Measurements from ENCODE around the gene ZC3H18.

Gene ZC3H18

DNA sequence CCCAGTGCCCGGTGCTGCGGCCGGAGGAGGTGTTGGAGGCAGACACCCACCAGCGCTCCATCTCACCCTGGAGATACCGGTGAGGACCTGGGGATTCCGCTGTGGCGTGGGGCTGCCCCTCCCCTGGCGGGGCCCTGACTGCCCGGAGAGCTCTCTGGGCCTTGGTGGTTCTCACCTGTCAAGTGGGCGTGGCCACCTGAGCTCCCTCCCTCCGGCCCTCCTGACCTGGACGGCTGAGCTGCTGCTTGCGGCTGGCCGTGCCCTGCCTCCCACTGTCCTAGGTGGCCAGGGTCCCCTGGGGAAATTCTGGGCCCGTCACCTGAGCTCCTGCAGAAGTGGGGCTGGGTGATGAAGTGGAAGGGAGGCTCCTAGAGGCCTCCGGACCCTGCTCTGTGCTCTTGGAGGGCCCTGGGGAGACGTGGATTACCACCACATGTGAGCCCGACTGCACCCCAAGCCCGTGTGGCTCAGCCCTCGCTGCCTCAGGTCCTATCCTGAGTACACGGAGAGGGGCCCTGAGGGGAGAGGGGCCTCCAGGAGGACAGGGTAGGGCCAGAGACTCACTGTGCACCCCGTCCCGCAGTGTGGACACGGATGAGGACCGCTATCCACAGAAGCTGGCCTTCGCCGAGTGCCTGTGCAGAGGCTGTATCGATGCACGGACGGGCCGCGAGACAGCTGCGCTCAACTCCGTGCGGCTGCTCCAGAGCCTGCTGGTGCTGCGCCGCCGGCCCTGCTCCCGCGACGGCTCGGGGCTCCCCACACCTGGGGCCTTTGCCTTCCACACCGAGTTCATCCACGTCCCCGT is 69.2 kb downstream of the ZC3H18 start:
- no peak for DNase-seq (ENCODE audit: low read depth in 2 of 2)

DNA sequence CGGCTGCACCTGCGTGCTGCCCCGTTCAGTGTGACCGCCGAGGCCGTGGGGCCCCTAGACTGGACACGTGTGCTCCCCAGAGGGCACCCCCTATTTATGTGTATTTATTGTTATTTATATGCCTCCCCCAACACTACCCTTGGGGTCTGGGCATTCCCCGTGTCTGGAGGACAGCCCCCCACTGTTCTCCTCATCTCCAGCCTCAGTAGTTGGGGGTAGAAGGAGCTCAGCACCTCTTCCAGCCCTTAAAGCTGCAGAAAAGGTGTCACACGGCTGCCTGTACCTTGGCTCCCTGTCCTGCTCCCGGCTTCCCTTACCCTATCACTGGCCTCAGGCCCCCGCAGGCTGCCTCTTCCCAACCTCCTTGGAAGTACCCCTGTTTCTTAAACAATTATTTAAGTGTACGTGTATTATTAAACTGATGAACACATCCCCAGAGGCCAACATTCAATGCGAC is 69.9 kb downstream of the ZC3H18 start:
- no peak for DNase-seq (ENCODE audit: low read depth in 2 of 2)

DNA sequence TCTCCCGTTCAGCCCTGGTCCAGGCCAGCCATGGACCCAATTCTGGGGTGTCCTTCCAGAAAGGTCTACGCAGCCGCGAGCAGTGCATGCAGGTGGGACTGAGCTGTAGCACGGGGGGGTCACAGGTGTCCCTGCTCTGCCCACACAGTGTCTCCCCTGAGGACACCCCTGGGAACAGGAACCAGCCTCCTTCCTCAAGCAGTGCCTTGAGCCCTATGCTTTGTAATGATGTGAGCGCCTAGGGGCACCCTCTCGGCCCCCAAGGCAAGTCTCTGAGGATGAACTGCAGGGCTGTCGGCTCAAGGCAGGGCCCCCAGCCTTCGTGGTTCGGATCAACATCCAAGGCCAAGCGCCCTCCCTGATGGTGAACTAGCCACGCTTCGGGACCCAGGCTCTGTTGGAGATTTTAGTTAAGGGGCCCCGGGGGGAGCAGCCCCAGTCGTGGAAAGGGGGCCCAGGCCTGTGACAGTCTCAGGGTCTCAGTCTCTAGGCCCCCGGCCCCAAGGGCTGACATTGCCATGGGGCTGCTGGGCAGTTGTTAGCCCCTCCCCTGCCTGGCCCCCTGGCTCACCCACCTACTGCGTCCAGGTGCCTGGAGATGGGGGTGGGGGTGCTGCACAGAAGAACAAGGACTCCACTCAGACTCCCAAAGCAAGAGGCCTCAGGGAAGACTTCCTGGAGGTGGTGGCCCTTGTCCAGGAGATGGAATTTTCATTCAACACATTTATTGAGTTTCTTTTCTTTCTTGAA is 70.5 kb downstream of the ZC3H18 start:
- DNase-seq (ENCODE audit: low read depth in 2 of 2): no peak

DNA sequence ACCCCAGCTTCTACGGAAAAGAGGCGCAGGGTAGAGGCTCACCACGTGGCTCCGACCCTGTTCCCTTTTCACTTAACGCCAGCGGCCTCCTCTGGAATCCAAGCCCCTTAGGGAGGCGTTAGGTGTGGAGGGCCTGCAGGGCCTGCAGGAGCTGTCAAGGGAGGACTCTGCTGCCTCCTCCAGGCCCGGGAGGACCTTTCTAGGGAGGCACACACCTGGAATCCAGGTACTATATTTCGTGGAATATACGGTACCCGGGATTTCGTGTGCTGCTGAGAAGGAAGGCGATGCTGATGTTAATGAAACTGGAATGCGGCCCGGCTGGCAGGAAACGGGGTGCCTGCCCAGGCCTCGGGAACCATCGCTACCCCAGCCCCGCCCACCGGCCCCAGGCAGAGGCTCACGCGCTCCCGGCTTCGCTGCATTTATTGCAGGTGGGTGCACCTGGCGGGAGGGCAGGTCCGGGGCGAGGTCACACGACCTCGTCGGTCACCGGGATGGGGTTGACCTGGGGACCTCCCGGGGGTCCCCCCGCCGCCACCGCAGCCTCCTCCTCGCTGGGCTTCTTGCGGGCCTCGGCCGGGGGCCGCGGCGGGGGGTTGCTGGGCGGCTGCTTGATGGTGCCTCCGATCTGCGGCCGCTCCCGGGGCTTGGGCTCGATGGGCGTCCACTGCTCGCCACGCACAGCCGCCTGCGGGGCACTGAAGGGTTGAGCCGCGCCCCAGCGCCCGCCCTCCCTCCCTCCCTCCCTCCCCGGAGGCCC is 72.9 kb downstream of the ZC3H18 start:
- no peak for DNase-seq (ENCODE audit: low read depth in 2 of 2)

DNA sequence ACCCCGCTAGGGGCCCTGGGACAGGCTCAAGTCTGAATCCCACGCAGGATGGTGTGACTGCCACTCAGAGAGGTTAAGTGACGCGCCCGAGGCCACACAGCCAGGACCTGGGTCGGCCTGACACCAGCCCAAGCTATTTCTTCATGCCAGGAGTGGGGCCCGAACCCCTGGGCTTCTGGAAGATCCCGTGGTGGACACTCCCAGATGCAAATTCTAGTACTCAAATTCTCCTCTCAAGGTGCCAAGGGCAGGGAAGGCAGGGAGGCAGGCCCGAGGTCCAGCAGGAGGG is 73.4 kb downstream of the ZC3H18 start:
- DNase-seq (ENCODE audit: low read depth in 2 of 2): no peak

DNA sequence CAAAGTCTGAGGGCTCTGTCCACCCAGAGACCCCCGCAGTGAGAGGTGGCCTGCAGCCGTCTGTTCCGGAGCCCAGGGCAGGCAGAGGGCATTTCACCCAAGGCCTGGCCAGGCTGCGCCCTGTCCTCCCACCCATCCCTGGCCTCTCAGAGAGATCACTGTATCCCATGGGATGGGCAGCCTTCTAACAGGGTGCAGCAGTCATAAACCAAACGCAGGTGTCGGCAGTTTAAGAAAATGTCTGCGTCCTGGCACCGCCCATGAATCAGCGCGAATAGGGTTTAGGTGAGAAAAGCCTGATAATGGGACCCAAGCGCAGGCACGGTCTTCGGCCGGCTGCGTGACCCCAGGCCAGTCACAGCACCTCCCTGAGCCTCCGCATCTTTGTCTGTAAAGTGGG is 75.3 kb downstream of the ZC3H18 start:
- no peak for DNase-seq (ENCODE audit: low read depth in 2 of 2)

DNA sequence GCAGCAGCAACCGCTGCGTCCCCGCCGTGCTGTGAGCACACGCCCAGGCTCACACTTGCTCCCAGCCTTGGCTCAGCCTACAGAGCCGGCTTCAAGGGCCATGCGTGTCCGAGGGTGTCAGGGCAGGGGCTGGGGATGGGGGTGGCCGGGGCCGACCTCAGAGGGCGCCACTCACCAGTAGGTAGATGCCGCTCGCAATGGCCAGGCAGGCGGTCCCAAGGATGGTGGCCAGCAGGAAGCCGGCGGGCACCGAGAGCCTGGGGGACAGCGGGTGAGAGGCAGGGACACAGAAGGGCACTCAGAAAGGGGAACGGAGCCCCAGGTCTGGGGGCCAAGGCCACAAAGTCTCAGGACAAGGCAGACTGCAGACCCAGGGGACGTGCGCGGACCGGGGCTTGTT is 75.7 kb downstream of the ZC3H18 start:
- no peak for DNase-seq (ENCODE audit: low read depth in 2 of 2)

DNA sequence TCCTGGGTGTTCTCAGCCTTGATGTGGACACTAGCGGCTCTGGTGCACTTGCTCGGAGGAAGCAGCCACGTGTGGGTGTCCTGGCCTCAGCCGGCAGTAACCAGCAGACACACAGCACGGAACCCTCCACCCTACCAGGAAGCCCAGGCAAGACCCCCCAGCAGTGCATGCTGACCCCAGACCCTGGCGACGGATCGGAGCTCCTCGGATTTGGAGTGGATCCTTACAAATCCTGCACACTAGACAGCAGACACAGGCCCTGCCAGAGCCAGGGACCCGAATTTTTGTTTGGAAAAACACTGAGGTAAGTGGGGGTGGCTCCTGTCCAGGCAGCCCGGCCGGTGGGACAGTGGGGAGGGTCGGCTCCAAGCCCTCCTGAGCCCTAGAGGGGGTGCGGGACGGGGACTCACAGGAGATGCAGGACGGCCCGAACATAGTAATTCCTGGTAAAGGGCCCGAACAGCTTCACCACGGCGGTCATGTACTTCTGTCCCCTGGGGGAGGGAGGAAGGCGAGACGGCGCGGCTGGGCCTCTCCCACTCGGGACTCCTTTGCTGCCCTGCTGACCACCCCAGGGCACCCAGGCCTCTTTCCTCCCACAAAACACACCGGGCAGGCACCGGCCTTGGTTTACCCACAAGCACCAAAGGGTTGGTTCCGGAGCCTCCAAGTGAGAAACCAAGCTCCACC is 76.3 kb downstream of the ZC3H18 start:
- no peak for DNase-seq (ENCODE audit: low read depth in 2 of 2)

DNA sequence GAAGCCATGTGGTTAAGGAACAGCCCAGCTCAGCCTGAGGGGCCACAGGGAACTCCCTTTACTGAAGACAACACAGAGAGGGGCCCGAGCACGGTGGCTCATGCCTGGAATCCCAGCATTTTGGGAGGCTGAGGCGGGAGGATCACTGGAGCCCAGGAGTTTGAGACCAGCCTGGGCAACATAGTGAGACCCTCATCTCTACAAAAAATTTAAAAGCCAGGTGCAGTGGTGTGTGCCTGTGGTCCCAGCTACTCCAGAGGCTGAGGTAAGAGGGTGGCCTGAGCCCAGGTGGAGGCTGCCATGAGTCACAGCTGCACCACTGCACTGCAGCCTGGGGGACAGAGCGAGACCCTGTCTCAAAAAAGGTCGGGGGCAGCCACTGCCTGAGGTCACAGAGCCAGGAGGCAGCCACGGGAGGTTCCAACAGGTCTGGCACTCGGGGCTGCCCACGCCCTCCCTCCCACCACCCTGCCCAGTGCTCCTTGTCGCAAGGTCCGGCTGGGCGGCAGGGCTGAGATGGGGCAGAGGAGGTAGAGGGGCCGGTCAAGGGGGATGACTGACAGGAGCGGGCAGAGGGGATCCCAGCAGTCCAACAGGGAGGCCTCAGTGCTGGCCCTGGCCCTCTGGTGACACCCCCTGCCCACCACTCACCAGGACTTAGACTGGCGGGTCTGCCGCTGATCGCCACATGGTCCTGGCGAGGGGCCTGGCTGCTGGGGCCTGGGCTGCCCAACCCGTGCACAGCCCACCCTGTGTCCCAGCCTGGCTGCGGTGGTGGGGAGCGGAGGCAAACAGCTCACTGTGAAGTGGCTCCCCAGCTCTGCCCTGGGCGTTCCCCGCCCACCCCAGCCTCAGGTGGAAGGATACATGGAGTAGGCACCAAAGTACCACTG is 77.2 kb downstream of the ZC3H18 start:
- DNase-seq (ENCODE audit: low read depth in 2 of 2): no peak

DNA sequence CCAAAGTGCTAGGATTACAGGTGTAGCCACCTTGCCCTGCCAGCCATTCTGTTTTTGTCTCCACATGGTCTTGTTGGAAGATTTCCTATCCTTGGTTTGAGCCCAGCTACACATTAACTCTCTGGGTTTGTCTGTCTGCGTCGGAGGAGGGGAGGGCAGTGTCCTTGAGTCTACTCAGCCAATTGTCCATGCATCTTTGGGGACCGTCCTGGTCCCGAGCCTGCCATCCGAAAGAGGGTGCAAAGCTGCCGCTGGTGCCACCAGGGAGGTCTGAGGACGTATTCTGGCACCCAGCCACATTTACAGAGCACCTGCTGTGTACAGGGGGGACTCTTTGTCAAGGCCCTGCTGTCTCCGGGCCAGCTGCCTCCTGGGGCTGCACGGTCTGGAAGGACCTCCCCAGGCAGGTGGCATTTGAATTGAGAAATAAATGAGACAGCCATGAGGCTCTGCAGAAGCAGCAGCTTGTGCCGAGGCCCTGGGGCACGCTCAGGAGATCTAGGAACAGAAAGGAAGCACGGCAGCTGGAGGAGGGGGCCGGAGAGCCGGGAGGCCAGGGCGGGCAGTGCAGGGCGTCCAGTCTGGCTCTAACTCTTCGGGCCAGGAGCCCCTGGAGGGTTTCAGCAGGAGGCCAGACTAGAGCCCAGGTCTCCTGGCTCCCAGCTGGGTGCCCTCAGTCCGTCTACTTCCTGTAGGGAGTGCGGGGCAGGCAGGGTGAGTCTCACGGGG is 79.2 kb downstream of the ZC3H18 start:
- DNase-seq (ENCODE audit: low read depth in 2 of 2): no peak

DNA sequence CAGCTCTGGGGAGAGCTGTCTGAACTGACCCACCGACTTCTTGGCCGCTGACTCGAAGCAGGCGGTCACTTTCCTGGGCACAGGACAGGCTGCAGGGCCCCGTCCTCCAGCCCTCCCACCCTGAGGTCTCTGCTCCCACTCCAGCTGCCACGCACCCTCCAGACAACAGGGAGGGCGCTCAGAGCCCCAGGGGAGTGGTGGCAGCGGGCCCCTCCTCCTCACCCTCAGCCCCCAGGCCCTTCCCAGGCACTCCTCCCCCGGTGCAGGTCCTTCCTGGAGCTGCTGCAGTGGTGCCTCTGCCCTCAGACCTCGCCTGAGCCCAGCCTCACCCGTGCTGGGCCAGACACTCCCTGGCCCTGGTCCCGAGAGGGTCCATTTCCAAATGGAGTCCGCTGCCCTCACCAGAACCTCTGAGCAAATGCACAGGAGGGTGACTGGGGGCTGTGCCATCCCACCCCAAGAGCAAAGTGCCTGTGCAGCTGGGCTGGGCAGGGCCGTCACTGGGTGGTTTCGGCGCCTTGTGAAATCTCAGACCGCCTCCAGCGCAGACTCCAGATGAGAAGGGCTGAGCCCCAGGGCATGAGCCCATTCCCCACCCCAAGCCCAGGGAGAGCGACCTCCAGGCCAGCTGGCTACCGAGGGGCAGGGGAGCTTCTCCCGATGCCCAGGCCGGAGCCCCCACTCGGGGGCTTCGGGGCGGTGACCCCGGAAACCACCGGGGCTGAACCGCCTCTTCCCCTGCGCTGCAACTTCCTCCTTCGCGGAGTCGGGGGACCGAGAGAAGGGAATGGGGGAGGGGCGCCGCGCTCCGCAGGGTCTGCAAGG is 79.9 kb downstream of the ZC3H18 start:
- no peak for DNase-seq (ENCODE audit: low read depth in 2 of 2)

DNA sequence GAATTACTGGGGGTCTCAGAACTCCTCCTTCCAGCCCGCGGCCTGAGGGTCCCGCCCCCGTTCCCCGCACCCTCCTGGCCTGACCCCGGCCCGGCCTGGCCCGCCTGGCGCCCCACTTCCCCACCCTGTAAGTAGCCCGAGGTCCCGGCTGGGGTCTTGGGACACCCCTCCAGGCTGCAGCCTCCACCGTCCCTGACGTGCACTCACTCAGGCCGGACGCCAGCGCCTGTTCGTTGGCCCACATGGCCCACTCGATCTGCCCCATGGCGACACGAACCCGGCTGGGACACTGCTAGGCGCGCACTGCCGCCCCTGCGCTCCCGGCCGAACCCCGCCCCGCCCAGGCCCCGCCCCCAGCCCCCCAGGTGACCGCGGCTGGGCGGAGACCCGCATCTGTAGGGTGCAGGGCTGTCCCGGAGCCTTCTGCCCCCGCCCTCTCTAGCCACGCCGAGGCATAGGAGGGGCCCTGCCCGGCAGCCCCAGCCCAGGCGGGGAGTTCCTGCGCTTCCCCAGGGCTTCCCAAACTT is 80.6 kb downstream of the ZC3H18 start, which contains the start of gene CYBA:
TSS of gene CYBA (minus strand) at position 305 of the 527 bp plus-strand sequence. CDS start at position 265, 40 bp downstream.
- DNase-seq (ENCODE audit: low read depth in 2 of 2): peak; percentile 76 to 81

DNA sequence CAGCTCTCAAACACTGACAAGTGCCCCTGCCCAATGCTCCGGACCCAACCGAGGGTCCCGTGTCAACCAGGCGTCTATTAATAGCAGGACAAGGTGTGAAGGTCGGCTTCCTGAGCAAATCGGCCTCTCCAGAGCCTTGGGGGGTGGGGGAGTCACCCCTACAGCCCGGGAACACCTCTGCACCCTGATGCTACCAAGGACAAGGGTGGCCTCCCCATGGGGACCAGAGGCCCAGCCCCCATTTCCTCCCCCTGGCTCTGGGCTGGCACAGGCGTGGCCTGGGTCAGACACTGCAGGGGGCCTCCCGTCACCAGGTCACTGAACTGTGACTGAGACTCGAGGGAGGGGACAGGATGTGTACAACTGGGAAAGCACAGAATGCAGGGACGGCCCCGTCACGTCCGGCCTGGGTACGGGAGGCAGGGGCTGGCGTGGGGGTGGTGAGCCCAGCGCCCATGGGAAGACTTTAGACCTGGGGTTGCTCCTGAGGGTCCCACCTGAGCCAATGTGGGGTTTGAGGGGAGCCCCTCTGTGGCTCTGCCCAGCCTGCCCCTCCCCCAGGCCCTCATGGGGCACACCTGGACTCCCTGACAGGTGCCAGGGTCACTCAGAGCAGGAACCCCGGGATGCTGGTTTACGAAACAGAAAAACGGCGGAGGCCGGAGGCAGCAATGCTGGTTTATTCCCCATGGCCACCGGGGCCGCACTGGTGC is 81.2 kb downstream of the ZC3H18 start:
- peak; percentile 71 to 76 for DNase-seq (ENCODE audit: low read depth in 2 of 2)

DNA sequence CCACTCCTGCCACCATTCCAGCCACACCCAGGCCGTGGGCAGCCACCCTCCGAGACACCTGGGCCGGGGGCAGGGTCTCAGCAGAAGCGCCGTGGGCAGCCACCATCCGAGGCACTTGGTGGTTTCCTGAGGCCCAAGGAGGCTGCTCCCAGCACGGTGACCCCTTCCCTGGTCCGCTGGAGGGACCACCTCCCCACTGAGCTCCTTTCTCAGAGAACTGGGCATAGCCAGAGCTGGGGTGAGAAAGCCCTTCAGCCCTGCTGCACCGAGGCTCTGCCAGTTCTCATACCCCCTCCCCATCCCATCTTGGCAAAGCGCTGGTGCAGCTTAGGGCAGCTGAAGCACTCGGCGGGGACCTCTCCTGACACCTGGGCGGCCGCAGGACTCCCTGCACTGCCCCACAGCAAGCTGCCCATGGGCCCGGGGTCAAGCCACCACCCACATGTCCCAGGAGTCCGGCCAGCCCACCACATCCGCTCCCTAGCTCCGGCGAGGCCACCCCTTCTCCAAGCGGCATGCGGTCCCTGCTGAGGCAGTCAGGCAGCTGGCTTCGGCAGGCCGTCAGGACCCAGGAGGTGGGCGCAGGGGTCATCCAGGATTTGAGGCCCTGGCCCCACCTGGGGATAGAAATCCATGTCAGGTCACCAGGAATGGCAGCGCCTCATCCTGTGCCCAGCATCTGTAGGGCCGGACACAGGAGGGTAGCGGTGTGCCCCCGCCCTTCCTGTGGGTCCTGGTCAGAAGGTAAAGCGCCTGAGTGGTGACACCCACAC is 82.0 kb downstream of the ZC3H18 start:
- no peak for DNase-seq (ENCODE audit: low read depth in 2 of 2)

DNA sequence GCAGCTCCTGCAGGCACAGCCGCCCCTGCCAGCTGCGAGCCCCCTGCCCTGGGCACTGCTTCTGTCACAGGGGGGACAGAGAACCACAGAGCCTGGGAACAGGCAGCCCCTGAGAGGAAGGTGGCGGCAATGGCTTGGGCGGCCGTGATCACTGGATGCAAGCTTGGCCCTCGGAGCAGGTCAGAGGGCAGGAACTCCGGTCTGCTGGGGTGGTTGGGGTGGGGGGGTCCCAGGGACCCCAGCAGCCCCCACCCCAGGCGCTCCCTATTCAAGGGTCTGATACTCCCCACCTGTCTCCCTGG is 82.5 kb downstream of the ZC3H18 start:
- DNase-seq (ENCODE audit: low read depth in 2 of 2): no peak

DNA sequence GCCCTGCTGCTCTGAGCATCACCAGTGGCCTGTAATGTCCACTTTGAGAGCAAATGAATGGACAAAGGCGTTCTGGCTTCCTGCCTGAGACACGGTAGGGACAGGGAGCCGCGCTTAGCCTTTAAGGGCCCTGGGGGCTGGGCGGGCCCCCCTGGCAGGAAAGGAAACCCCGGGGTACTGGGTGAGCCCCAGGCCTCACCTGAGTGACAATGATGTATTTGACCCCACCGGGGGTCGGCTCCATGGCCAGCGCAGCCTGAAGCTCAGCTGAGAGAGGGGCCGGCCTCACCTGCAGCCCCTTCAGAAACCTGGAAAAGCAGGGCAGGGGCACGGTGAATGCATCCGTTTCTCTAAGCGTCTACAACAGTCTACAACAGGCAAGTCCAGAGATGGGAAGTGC is 82.9 kb downstream of the ZC3H18 start:
- no peak for DNase-seq (ENCODE audit: low read depth in 2 of 2)

DNA sequence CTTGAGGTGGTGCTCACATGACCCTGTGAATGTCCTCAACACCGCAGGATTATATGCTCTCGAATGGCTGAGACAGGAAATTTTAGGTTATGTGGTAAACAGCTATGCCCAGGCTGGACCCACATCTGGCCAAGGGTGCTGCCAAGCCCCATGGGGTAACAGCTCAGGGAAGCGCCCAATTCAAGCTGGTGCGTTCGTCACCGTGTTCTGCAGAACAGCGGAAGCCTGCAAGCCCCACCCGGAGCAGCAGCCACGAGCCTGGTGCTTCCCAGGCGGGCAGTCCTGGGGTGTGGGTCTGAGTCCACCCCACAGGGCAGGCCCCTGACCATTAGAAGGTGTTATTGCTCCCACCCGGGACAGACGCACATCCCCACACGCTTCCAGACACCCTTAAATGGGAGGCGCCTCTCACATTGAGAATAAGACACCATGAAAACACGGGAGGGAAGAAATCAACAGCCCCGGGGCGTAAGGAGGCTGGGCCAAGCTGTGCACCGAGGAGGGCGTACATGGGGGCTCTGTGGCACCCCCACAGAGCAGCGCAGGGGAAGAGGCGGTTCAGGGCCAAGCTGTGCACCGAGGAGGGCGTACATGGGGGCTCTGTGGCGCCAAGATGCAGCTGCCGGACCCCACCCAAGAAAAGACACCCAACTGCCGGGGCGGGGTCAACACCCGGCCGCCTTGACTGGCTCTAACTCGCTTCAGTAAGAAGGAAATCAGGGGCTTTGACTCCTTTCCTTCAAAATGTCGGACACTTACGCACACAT is 83.6 kb downstream of the ZC3H18 start:
- no peak for DNase-seq (ENCODE audit: low read depth in 2 of 2)

All from stimulated activated CD4-positive, alpha-beta T cell treated with anti-CD3 and anti-CD28 coated beads, Interleukin-4, amount 100 ng/mL, for 48 hours (primary cell).